T-helper 9 cell (primary cell): ENCODE measurements around the gene ANKFN1.

ENCODE experiments used
- DNase-seq: peaks from one replicate; pipeline ENCODE4 v3.0.0-alpha.2; 2020

ANKFN1 gene

DNA sequence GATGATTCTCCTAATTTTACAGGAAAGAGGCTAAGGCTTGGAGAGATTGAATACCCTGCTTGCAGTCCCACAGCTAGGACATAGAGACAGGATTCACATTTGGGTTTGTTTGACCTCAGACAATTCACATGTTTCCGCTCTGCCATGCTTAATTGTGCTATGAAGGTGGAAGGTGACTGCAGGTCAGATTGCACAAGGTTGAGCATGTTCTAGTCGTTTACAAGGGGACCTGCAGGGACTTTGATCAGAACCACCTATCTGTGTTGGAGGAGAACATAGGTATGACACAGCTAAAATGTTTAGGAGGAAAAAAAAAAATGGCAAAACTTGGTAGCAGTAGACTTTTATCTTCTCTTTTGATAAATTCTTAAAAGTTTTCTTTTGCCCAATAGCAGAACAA lies 4.9 kb upstream of the ANKFN1 start:
- no peak for DNase-seq

- DNase-seq: no peak
These were observed 3.8 kb upstream of the ANKFN1 start for GRCh38 chr17:56149266-56150036.

GRCh38 chr17:56150649-56151048 lies 2.6 kb upstream of the ANKFN1 start:
- DNase-seq: no peak

- no peak for DNase-seq
These were observed 4.6 kb downstream of the ANKFN1 start for GRCh38 chr17:56157845-56158244.

GRCh38 chr17:56158344-56158743 lies 5.1 kb downstream of the ANKFN1 start:
- DNase-seq: no peak

- DNase-seq: no peak
These were observed 5.9 kb downstream of the ANKFN1 start for GRCh38 chr17:56158915-56159825.

- no peak for DNase-seq
These were observed 6.6 kb downstream of the ANKFN1 start for GRCh38 chr17:56159826-56160380.

DNA sequence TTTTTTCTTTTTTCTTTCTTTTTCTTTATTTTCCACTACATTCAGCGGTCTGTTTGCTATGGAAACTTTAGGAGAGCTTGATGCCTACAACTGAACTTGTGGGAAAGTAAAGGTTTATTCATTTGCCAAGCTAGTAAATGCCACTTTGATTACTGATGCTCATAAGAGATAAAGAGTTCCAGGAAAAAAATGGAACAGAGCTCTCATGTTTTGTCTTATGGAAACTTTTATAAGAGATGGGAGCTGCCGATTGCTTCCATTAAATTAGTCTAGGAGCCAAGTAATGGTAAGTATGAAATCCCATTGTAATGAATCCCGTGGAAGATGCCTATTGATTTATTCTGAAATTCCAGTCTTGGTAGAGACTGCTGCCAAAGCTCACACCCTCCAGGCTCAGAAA lies 7.1 kb downstream of the ANKFN1 start:
- no peak for DNase-seq

DNA sequence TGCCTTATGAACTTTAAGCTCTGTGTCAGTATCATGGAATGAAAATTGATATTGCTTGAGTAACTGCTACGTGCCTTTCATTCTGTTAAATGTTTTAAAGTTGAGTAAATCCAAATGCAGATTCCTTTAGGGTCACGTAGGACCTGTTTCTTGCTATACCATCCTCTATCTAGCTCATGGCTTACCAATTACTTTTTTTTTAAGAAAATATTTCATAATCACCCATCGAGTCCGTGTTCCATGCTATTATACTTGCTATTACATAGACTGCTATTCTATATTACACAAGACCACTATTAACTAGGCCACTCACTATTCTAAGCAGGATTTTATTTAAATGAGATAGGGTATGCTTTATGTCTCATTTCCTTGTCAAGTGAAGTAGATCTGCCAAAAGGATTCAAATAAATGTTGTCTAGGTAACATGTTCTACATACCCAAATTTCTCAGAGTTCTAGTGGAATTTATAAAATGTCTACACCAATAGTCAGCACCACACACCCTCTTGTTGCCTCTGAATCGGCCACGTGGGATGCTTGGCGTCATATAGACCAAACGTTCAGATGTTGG lies 11.9 kb downstream of the ANKFN1 start:
- no peak for DNase-seq

DNA sequence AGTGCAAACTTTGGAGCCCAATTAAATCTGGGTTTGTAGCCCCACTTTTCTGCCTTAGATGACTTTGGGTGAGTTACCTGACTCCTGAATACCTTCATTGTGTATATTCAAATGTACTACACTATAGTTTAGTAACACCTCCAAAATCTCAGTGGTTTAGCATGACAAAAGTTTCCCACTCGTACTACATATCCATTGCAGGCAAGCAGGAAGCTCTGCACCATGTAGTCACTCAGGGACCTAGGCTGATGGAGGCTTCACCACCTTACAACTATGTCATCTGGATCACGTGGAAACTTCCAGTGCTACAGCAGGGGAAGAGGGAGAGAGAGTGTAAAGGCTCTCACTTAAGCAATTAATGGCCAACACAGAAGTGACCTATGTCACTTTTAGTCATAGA lies 14.2 kb downstream of the ANKFN1 start:
- no peak for DNase-seq

DNA sequence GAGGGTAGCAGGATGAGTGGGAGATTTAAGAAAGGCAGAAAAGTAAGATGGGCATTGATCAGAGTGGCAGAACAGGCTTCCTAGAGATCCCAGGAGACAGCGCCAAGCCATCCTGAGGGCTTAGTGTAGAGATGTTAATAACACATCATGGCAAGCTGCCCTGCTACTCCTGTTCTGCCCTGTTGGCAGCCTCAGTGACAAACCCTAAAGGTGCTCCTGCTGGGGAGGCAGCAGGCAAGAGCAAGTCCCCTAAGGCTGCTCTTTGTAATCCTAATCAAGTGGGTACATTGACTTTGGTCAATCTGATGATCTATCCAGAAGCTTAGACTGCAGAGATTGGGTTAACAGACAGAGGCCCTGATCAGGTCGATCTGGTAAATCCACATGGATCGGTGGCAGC lies 16.3 kb downstream of the ANKFN1 start:
- DNase-seq: no peak

- no peak for DNase-seq
These were observed 18.1 kb downstream of the ANKFN1 start for GRCh38 chr17:56171186-56171959.

DNA sequence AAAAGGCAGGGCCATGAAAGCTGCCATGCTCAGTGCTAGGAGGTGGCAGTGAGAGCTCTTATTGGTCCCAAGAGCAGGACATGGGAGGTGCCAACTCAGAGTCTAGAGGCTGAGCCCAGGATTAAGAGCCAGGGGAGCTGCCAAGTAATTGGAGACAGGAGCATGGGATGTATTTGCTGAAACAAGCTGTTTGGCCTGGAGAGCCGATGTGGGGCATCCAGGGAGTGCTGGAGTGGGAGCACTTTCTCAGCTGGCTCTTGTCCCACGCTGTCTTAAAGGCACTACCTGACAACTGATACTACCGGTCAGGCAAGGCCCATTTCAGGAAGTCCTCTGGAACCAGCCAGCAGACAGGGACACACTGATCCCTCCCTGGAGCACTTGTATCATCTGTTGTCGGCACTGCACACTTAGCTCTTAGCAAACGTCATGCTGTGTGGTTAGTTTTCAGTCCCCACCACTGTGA lies 19.3 kb downstream of the ANKFN1 start:
- no peak for DNase-seq

DNA sequence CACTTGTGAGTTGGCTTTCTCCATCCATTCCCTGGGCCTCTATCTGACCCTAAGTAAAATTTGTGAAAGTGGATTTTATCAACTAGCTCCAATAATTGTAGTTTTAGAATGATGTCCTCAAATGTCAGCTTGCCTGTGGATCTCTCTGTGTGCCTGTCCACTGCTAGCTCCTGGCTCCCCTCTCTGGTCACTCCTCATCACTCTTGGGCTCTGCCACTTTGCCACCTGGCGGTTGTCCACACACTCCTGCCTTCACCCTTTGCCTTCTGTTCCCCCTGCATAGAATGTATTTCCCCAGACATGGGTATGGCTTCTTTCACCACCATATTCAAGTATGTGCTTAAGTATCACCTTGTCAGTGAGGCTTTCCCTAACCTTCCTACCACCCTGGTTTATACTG lies 19.8 kb downstream of the ANKFN1 start:
- DNase-seq: no peak

DNA sequence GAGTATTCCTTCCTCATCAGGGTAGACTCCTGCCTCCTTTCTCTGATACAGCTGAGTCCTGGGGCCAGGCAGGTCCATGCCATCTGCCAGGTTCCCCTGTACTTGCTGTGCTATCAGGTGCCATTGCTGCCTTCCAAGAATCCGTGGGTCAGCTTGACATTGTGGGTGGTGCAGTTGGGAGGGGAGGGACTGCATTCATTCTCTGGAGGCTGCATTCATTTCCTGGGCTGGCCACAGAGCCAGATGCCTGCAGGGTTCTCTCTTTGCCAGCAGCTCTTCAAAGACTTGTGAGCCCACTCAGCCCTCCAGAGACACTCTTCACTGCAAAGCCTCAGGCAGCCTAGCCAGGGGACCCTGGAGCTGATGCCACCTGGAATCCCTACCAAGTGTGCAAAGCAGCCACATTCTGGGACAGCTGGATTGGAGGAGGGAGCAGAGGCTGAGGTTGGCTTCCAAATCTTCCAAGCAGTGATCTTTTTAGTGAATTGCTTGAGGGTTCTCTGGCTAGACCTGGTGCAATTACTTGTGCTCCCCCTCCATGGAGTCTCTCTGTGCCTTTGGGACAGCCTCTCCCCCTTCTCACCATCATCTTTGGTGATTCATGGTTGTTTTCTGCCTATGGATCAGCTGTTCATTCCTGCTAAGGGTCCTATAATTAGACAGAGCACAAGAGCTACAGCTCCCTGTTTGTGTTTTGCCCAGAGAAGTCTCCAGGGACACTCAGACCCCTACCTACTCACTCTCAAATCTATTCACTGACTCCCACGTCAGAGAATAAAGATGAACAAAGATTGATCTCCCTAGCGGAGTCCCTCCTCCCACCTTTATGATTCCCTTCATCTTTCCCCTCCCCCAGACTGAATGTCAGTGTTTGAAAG lies 20.9 kb downstream of the ANKFN1 start:
- no peak for DNase-seq

- DNase-seq: no peak
These were observed 22.2 kb downstream of the ANKFN1 start for GRCh38 chr17:56175299-56175955.

- DNase-seq: no peak
These were observed 22.8 kb downstream of the ANKFN1 start for GRCh38 chr17:56176091-56176490.

DNA sequence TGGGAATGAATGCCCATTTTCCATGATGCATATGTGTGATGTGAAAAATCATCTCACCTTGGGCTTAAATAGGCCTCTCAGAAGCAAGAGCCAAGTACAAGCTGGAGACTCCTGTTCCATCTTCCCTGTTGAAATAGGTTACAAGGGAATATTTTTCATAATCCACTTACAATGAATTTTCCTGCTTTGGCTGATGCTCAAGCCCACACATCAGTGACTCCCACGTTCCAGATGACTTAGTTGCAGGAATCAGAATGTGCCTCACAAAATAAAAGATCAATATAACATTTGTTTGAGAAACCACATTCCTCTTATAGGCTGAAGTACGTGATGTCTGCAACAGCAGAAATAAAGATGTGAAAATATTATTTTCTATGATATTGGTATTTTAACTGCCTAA lies 24.1 kb downstream of the ANKFN1 start:
- no peak for DNase-seq

GRCh38 chr17:56178203-56178602 lies 24.9 kb downstream of the ANKFN1 start:
- no peak for DNase-seq

- DNase-seq: no peak
These were observed 28.8 kb downstream of the ANKFN1 start for GRCh38 chr17:56182081-56182480.

GRCh38 chr17:56184650-56185049 lies 31.4 kb downstream of the ANKFN1 start:
- no peak for DNase-seq
